ENCODE data around the gene PTGR1. TPM values are rescaled to one million over a fixed set of nuclear protein-coding genes. Genes with fewer than 3 reads are reported as not detected.

Gene PTGR1
- total and polyA plus RNA-seq, 2 of the 8 experiments (the other 6 are each of a cell fraction or from before 2014, with no cell fraction given): 16.9 to 28.5 TPM

GRCh38 chr9:111598733-111599091 is 735 bp downstream of the PTGR1 start:
- H3K4me2 ChIP-seq (ENCODE audit: insufficient read depth in 1 of 2, low read depth in 2 of 2, low read length in 2 of 2): peak overlapping the region; percentile 84 to 95
- H2BK120ac ChIP-seq (replicated peaks; ENCODE audit: low read depth, low read length): no peak overlapping the region
- TF ChIP-seq CBX5 (IDR thresholded peaks at IDR 0.05; ENCODE audit: low read depth, low read length): no peak
- no peak for TF ChIP-seq CHD2 (IDR thresholded peaks at IDR 0.05; ENCODE audit: low read length)
- no peak for TF ChIP-seq KDM5A (IDR thresholded peaks at IDR 0.05; ENCODE audit: low read length)
- no peak for TF ChIP-seq RBBP5 (IDR thresholded peaks at IDR 0.05; ENCODE audit: borderline replicate concordance, low read depth, low read length)
- TF ChIP-seq ATF3 (IDR thresholded peaks at IDR 0.05; ENCODE audit: insufficient read depth, low read depth, low read length): no peak
- no peak for TF ChIP-seq POLR2AphosphoS5 (IDR thresholded peaks at IDR 0.05; ENCODE audit: low read depth, low read length)
- H3K27me3 ChIP-seq (replicated peaks in 1 of 4; ENCODE audit: control insufficient read depth in 3 of 4, extremely low read depth in 1 of 4, insufficient read depth in 3 of 4, low read length in 3 of 4): peaks cover 0 to 7% (median 5%) of the 10 kb centered on the region in 4 experiments; a peak in 2 of 7 replicates
- no peaks in the 10 kb centered on the region for H3K9me3 ChIP-seq (ENCODE audit: insufficient read depth in 2 of 2, low read depth in 1 of 2, low read length in 1 of 2)
- H2BK15ac ChIP-seq (ENCODE audit: low read length): no peak overlapping the region
- no peak overlapping the region for H3K4ac ChIP-seq (replicated peaks; ENCODE audit: insufficient read length, low read depth, low read length)
- H2AK5ac ChIP-seq (ENCODE audit: low read depth, low read length): no peak overlapping the region
- ChIA-PET CTCF (ENCODE audit: partially characterized antibody) (interaction anchor here (0.8 to 3.1 kb wide), 27 partner anchors 9 to 476 kb away, joined by 3 to 42 read pairs (median 4); partner anchors contain the start of gene DNAJC25), POLR2A (ENCODE audit: partially characterized antibody) (interaction anchor here (1.0 to 3.7 kb wide), 6 partner anchors 15 to 101 kb away, joined by 3 to 27 read pairs (median 4); partner anchors contain the start of gene DNAJC25)
- H2BK12ac ChIP-seq (ENCODE audit: low read depth, low read length): no peak overlapping the region
- no peak overlapping the region for H3K14ac ChIP-seq (ENCODE audit: insufficient read length)
- no peaks in the 10 kb centered on the region for H3K4me1 ChIP-seq (replicated peaks in 1 of 4; ENCODE audit: control insufficient read depth in 3 of 4, insufficient read depth in 4 of 4, low read length in 3 of 4)
- H2BK20ac ChIP-seq (ENCODE audit: low read length): no peak overlapping the region
- H4K91ac ChIP-seq (replicated peaks; ENCODE audit: insufficient read length, low read length): no peak overlapping the region
- no peak overlapping the region for H3K18ac ChIP-seq (ENCODE audit: extremely low read depth, low read length)
- H3K9ac ChIP-seq (replicated peaks in 1 of 4; ENCODE audit: extremely low read depth in 1 of 4, low read depth in 3 of 4, low read length in 3 of 4): peak overlapping the region in 2 of 4 experiments; percentile 25 to 43; a peak in 3 of 7 replicates
- no peak overlapping the region for H2BK5ac ChIP-seq (ENCODE audit: low read depth, low read length)
- peak overlapping the region; percentile 74; the same call in 1 of the 2 replicates for H2AFZ ChIP-seq (ENCODE audit: low read length)
- no peaks in the 10 kb centered on the region for H3K79me1 ChIP-seq (ENCODE audit: low read depth, low read length)
- H4K8ac ChIP-seq (ENCODE audit: extremely low read depth, insufficient read depth, low read length): no peak overlapping the region
- FAIRE-seq (no peak), DNase-seq (ENCODE audit: low read depth in 1 of 2, low spot score in 2 of 2) (no peak)
- no peak overlapping the region for H3K23ac ChIP-seq (ENCODE audit: insufficient read length)
- no peak overlapping the region for H3K27ac ChIP-seq (ENCODE audit: low read depth, low read length)
- H3K79me2 ChIP-seq (ENCODE audit: control insufficient read depth in 1 of 2, insufficient read depth in 2 of 2, low read length in 2 of 2): no peaks in the 10 kb centered on the region
- peak overlapping the region; percentile 42 to 99 (median 80) for H3K4me3 ChIP-seq (ENCODE audit: extremely low read depth in 1 of 4, insufficient read depth in 2 of 4, low read depth in 3 of 4, low read length in 4 of 4)
- H3K56ac ChIP-seq (replicated peaks; ENCODE audit: insufficient read length, low read depth, low read length): no peak overlapping the region
- H4K5ac ChIP-seq (ENCODE audit: insufficient read length, low read depth, low read length): no peak overlapping the region
- no peaks in the 10 kb centered on the region for H4K20me1 ChIP-seq (replicated peaks in 1 of 2; ENCODE audit: control insufficient read depth in 1 of 2, insufficient read depth in 2 of 2, low read length in 2 of 2)
- peaks cover 0 to 12% (median 7%) of the 10 kb centered on the region in 4 experiments; a peak in 5 of 8 replicates for H3K36me3 ChIP-seq (ENCODE audit: control insufficient read depth in 2 of 4, insufficient read depth in 4 of 4, low read length in 3 of 4)
- 4% methylated on average over 16 of the region's 16 CpGs; no CpG with 5 or more reads in 1 of the 2 experiments for WGBS, 2 experiments (ENCODE audit: extremely low coverage in 1 of 2, insufficient coverage in 1 of 2, insufficient read length in 1 of 2, insufficient replicate concordance in 2 of 2, low coverage in 1 of 2, low lambda C conversion rate in 2 of 2, missing lambda C conversion rate in 1 of 2)
- H3K23me2 ChIP-seq (ENCODE audit: low read depth, low read length): peaks cover 17% of the 10 kb centered on the region

Data from H1 (cell line).